K562 (cell line): ENCODE data around the gene PPP1CA. TPM values are rescaled to one million over a fixed set of nuclear protein-coding genes. Genes with fewer than 3 reads are reported as not detected.

ENCODE experiments used
- LEF1 ChIP-seq: fragments of 450-650 bp; IDR thresholded peaks from 2 replicates; pipeline ENCODE4 v1.6.1; 2016; ENCODE audit warnings: mild to moderate bottlenecking
- MAZ ChIP-seq, 2 experiments: fragments of 450-650 bp in 1 of 2; sonication (generic) in 1 of 2; formaldehyde crosslinking; IDR thresholded peaks in 1 of 2; conservative IDR thresholded peaks in 1 of 2; 2 replicates each; pipeline versions ENCODE4 v1.4.0 to v1.5.0; 2020; ENCODE audit warnings: mild to moderate bottlenecking in 1 of 2, missing genetic modification reagents in 1 of 2
- NELFE ChIP-seq: IDR thresholded peaks from 2 replicates; pipeline ENCODE4 v1.6.1; 2011; ENCODE audit warnings: mild to moderate bottlenecking; ENCODE audit not compliant: insufficient read depth, insufficient read length
- NR3C1 ChIP-seq: sonication (generic); formaldehyde crosslinking; IDR thresholded peaks from 2 replicates; pipeline ENCODE4 v1.8.1; 2022; ENCODE audit warnings: missing genetic modification reagents
- ZBTB7A ChIP-seq: IDR thresholded peaks from 2 replicates; pipeline ENCODE4 v1.6.1; 2011; ENCODE audit warnings: low read depth, mild to moderate bottlenecking, low read length, moderate library complexity, borderline replicate concordance; ENCODE audit not compliant: control insufficient read depth
- ZNF316 ChIP-seq: fragments of 450-650 bp; IDR thresholded peaks from 2 replicates; pipeline ENCODE4 v1.6.1; 2016
- polyA plus RNA-seq, 8 experiments: library from polyadenylated mRNA; depleted of rRNA in 4 of 8; stranded (reverse) in 5 of 8; unstranded in 3 of 8; fragments of >200 nt; fragmentation: Nextera tagmentation in 2 of 8; fragmentation: Illumina TruSeq in 1 of 8; extraction: Ambion mirVana in 2 of 8; extraction: Trizol in 1 of 8; gene quantifications; 2 replicates each; pipeline versions ENCODE4 v1.2.1 to v1.2.3, GENCODE V29; 2011 to 2014; ENCODE audit warnings: inconsistent platforms in 1 of 8, missing spikeins in 1 of 8
- total RNA-seq, 7 experiments: library from RNA; depleted of rRNA in 6 of 7; stranded (reverse); fragments of >200 nt in 6 of 7; fragmentation: Illumina TruSeq in 2 of 7; extraction: Trizol in 2 of 7; gene quantifications; 2 replicates each; pipeline versions ENCODE4 v1.2.1 to v1.2.3, GENCODE V29; 2011 to 2021; ENCODE audit warnings: low replicate concordance in 1 of 7
- TF ChIP-seq, protein P1 (sequence below), 2 experiments: fragments of 450-650 bp; formaldehyde crosslinking in 1 of 2; IDR thresholded peaks; 2 replicates each; pipeline versions ENCODE4 v1.4.0 to v1.6.1; 2014 to 2020; ENCODE audit warnings: mild to moderate bottlenecking in 2 of 2, borderline replicate concordance in 1 of 2, low read depth in 1 of 2
- TF ChIP-seq, protein P2 (sequence below): fragments of 250-450 bp; sonication (Bioruptor Pico); IDR thresholded peaks from 2 replicates; pipeline ENCODE4 v1.4.0; 2020; ENCODE audit warnings: mild to moderate bottlenecking, moderate library complexity
- TF ChIP-seq, protein P3 (sequence below): fragments of 450-650 bp; formaldehyde crosslinking; conservative IDR thresholded peaks from 2 replicates; pipeline ENCODE4 v1.4.0; 2022; ENCODE audit warnings: mild to moderate bottlenecking, missing genetic modification characterization
- TF ChIP-seq, protein P4 (sequence below): fragments of 450-650 bp; IDR thresholded peaks from 2 replicates; pipeline ENCODE4 v1.6.1; 2017; ENCODE audit warnings: antibody characterized with exemption
- TF ChIP-seq, protein P5 (sequence below): sonication (generic); IDR thresholded peaks from 2 replicates; pipeline ENCODE4 v1.6.1; 2016

PPP1CA gene
- total and polyA plus RNA-seq, 9 of the 15 experiments (the other 6 are each of a cell fraction or from before 2014, with no cell fraction given): 18.2 to 242 (median 188) TPM

DNA sequence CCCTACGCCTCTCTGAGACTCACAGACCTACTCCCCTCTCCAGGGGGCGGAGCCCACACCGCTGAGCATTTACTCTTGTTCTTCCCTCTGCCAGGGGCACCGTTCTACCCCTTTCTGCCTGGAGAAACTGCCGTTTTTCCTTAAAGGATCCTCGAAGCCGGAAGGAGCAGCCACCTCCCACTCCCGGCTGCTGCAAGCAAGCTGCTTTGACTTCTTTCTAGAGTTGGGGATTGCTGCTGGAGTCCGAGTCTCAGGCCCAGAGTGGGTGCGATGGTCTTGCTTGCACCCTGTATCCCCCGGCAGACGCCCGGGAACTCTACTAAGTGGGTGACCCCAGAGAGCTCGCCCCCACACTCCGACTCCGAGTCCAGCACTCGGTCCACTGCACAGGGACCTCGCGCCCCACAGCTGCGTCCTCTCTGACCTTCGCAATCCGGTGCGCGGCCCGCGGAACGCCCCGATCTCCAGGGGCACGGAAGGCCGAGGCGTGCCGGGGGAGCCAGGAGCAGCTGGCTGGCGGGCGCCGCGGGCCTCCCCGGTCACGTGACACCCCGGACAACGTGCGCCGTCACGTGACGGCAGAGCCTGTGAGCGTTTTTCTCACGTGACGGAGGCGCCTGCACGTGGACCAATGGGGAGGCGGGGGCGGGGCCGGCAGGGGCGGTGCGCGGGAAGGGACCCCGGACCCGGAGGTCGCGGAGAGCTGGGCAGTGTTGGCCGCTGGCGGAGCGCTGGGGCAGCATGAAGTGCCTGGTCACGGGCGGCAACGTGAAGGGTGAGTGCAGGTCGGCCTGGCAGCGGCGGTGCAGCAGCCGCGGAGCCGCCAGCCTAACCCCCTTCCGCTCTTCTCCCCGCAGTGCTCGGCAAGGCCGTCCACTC lies 10.1 kb downstream of the PPP1CA start, which contains the start of gene RAD9A (continued):
- TF ChIP-seq, protein P1, sequence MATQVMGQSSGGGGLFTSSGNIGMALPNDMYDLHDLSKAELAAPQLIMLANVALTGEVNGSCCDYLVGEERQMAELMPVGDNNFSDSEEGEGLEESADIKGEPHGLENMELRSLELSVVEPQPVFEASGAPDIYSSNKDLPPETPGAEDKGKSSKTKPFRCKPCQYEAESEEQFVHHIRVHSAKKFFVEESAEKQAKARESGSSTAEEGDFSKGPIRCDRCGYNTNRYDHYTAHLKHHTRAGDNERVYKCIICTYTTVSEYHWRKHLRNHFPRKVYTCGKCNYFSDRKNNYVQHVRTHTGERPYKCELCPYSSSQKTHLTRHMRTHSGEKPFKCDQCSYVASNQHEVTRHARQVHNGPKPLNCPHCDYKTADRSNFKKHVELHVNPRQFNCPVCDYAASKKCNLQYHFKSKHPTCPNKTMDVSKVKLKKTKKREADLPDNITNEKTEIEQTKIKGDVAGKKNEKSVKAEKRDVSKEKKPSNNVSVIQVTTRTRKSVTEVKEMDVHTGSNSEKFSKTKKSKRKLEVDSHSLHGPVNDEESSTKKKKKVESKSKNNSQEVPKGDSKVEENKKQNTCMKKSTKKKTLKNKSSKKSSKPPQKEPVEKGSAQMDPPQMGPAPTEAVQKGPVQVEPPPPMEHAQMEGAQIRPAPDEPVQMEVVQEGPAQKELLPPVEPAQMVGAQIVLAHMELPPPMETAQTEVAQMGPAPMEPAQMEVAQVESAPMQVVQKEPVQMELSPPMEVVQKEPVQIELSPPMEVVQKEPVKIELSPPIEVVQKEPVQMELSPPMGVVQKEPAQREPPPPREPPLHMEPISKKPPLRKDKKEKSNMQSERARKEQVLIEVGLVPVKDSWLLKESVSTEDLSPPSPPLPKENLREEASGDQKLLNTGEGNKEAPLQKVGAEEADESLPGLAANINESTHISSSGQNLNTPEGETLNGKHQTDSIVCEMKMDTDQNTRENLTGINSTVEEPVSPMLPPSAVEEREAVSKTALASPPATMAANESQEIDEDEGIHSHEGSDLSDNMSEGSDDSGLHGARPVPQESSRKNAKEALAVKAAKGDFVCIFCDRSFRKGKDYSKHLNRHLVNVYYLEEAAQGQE (IDR thresholded peaks at IDR 0.05; ENCODE audit: borderline replicate concordance): peak; percentile 98
- TF ChIP-seq, protein P1 (CRISPR knock-in tag; IDR thresholded peaks at IDR 0.05; ENCODE audit: low read depth): 0 out of 2 replicates have a peak, but pooled peaks have one; percentile 17
- TF ChIP-seq ZBTB7A: peak; percentile 85; the same call in 1 of the 2 replicates
- TF ChIP-seq, protein P2, sequence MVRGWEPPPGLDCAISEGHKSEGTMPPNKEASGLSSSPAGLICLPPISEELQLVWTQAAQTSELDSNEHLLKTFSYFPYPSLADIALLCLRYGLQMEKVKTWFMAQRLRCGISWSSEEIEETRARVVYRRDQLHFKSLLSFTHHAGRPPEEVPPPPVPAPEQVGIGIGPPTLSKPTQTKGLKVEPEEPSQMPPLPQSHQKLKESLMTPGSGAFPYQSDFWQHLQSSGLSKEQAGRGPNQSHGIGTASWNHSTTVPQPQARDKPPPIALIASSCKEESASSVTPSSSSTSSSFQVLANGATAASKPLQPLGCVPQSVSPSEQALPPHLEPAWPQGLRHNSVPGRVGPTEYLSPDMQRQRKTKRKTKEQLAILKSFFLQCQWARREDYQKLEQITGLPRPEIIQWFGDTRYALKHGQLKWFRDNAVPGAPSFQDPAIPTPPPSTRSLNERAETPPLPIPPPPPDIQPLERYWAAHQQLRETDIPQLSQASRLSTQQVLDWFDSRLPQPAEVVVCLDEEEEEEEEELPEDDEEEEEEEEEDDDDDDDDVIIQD (CRISPR knock-in tag): no peak
- TF ChIP-seq, protein P3, sequence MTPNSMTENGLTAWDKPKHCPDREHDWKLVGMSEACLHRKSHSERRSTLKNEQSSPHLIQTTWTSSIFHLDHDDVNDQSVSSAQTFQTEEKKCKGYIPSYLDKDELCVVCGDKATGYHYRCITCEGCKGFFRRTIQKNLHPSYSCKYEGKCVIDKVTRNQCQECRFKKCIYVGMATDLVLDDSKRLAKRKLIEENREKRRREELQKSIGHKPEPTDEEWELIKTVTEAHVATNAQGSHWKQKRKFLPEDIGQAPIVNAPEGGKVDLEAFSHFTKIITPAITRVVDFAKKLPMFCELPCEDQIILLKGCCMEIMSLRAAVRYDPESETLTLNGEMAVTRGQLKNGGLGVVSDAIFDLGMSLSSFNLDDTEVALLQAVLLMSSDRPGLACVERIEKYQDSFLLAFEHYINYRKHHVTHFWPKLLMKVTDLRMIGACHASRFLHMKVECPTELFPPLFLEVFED (CRISPR knock-in tag): no peak
- TF ChIP-seq, protein P4, sequence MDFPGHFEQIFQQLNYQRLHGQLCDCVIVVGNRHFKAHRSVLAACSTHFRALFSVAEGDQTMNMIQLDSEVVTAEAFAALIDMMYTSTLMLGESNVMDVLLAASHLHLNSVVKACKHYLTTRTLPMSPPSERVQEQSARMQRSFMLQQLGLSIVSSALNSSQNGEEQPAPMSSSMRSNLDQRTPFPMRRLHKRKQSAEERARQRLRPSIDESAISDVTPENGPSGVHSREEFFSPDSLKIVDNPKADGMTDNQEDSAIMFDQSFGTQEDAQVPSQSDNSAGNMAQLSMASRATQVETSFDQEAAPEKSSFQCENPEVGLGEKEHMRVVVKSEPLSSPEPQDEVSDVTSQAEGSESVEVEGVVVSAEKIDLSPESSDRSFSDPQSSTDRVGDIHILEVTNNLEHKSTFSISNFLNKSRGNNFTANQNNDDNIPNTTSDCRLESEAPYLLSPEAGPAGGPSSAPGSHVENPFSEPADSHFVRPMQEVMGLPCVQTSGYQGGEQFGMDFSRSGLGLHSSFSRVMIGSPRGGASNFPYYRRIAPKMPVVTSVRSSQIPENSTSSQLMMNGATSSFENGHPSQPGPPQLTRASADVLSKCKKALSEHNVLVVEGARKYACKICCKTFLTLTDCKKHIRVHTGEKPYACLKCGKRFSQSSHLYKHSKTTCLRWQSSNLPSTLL: no peak
- TF ChIP-seq, protein P5, sequence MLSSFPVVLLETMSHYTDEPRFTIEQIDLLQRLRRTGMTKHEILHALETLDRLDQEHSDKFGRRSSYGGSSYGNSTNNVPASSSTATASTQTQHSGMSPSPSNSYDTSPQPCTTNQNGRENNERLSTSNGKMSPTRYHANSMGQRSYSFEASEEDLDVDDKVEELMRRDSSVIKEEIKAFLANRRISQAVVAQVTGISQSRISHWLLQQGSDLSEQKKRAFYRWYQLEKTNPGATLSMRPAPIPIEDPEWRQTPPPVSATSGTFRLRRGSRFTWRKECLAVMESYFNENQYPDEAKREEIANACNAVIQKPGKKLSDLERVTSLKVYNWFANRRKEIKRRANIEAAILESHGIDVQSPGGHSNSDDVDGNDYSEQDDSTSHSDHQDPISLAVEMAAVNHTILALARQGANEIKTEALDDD: no peak
- peak; percentile 88 for TF ChIP-seq NR3C1 (CRISPR knock-in tag)
- no peak for TF ChIP-seq NELFE
- peak; percentile 69 to 78 for TF ChIP-seq MAZ (CRISPR knock-in tag; conservative IDR thresholded peaks at IDR 0.05 in 1 of 2, IDR thresholded peaks at IDR 0.05 in 1 of 2)
- peak; percentile 95 for TF ChIP-seq LEF1
- no peak for TF ChIP-seq ZNF316
